Activated naive CD8-positive, alpha-beta T cell treated with anti-CD3 and anti-CD28 coated beads, Interleukin-2, amount 50 U/mL, for 16 hours (primary cell): ENCODE results near the gene TNF.

ENCODE experiments used
- DNase-seq: peaks from one replicate; pipeline ENCODE4 v3.0.0-alpha.2; 2020; ENCODE audit warnings: low read depth, low spot score

Gene TNF

GRCh38 chr6:31626952-31627351, 51.6 kb downstream of the TNF start:
- no peak for DNase-seq

- no peak for DNase-seq
Measured at GRCh38 chr6:31627690-31628287, 52.4 kb downstream of the TNF start.
